SK-N-MC (cell line): ENCODE measurements around the gene KCNMA1.
"Not testable (repeated sequence)": the region's sequence is repeated elsewhere in the genome, so short reads cannot be mapped to it uniquely, and the experiment has no call there.

ENCODE experiments used
- DNase-seq: peaks from one replicate; pipeline ENCODE4 v3.0.0-alpha.2; 2011; ENCODE audit warnings: low read depth, low spot score
- H3K27ac ChIP-seq: fragments of 200-600 bp; sonication (generic); 2 replicates; pipeline ENCODE4 v1.5.1; 2016; ENCODE audit warnings: mixed run types
- H3K36me3 ChIP-seq: fragments of 200-600 bp; sonication (generic); 2 replicates; pipeline ENCODE4 v1.6.1; 2017; ENCODE audit warnings: antibody characterized with exemption, low read length, mixed read lengths; ENCODE audit not compliant: insufficient read depth
- H3K4me3 ChIP-seq: fragments of 200-600 bp; sonication (generic); 2 replicates; pipeline ENCODE4 v1.5.1; 2016
- H3K9ac ChIP-seq: fragments of 200-600 bp; sonication (generic); 2 replicates; pipeline ENCODE4 v1.8.0; 2017; ENCODE audit warnings: mixed run types, mixed read lengths; ENCODE audit not compliant: insufficient read length
- H3K9me3 ChIP-seq: fragments of 200-600 bp; sonication (generic); 2 replicates; pipeline ENCODE4 v1.6.1; 2017; ENCODE audit warnings: low read depth, mild to moderate bottlenecking, antibody characterized with exemption, low read length, moderate library complexity, mixed read lengths
- EZH2 ChIP-seq: fragments of 200-600 bp; sonication (generic); IDR thresholded peaks from one replicate; pipeline ENCODE4 v1.6.1; 2017; ENCODE audit warnings: antibody characterized with exemption
- FOXP2 ChIP-seq: optimal IDR thresholded peaks from 2 replicates; pipeline ENCODE3; 2011; ENCODE audit warnings: mild to moderate bottlenecking, moderate library complexity; ENCODE audit not compliant: insufficient read depth; ENCODE audit errors: extremely low read length, control extremely low read depth
- POLR2AphosphoS5 ChIP-seq: IDR thresholded peaks from 2 replicates; pipeline ENCODE4 v1.6.1; 2012; ENCODE audit warnings: mild to moderate bottlenecking, low read depth, low read length, borderline replicate concordance

KCNMA1 gene

DNA sequence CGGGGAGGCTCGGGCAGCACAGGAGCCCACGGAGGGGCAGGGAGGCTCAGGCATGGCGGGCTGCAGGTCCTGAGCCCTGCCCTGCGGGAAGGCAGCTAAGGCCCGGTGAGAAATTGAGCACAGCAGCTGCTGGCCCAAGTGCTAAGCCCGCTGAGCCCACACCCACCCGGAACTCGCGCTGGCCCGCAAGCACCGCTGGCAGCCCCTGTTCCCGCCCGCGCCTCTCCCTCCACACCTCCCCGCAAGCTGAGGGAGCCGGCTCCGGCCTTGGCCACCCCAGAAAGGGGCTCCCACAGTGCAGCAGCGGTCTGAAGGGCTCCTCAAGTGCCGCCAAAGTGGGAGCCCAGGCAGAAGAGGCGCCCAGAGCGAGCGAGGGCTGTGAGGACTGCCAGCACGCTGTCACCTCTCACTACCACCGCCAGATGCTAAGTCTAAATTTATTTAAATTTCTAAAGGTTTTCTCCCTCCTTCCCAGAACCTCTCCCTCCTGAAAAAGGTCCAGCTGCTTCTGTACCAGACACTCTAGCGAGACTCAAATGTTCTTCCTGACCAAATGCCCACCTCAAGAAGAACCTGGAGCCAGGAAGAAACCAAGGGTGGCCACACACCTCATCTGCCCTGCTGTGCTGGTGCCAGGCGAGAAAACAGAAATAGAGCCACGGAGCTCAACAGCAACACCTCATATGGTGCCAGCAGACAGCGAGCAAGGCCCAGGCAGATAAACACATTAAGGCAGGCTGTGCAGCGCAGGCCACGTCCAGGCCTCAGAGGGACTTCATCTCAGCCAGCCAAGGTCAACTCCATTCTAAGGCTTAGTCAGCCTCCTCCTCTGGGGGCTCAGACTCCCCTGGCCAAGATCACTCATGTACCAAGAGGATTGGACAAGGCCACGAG lies 47.0 kb downstream of the KCNMA1 start:
- Histone ChIP-seq H3K9me3 (no peaks in the 10 kb centered on the region), H3K4me3 (no peak overlapping the region), H3K36me3 (no peaks in the 10 kb centered on the region), H3K9ac (no peak overlapping the region), H3K27ac (no peak overlapping the region)
- TF ChIP-seq FOXP2 (no peak), EZH2 (no peak), POLR2AphosphoS5 (no peak)
- DNase-seq = no peak

DNA sequence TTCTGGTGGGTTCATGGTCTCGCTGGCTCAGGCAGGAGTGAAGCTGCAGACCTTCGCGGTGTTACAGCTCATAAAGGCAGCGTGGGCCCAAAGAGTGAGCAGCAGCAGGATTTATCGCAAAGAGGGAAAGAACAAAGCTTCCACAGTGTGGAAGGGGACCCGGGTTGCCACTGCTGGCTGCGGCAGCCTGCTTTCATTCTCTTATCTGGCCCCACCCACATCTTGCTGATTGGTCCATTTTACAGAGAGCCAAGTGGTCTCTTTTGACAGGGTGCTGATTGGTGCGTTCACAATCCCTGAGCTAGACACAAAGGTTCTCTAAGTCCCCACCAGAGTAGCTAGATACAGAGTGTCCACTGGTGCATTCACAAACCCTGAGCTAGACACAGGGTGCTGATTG lies 47.9 kb downstream of the KCNMA1 start:
- DNase-seq, H3K27ac ChIP-seq, H3K4me3 ChIP-seq, H3K9me3 ChIP-seq, H3K9ac ChIP-seq, H3K36me3 ChIP-seq: not testable (repeated sequence)

DNA sequence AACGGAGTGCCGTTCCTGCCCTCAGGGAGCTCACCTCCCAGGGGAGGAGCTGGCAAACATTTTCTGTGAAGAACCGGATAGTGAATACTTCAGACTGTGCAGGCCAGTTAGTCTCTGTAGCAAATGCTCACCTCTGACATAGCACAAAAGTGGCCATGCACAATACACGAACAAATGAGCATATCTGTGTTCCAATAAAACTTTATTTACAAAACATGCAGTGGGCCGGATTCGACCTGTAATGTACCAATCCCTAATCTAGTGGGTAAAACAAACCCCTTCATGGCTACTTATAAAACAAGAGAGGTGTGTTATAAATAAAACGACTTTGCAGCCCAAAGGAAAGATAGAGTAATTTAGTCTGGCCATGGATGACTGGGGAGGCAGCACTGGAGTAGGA lies 48.7 kb downstream of the KCNMA1 start:
- Histone ChIP-seq H3K9me3 (no peaks in the 10 kb centered on the region), H3K9ac (no peak overlapping the region), H3K4me3 (no peak overlapping the region), H3K27ac (no peak overlapping the region), H3K36me3 (no peaks in the 10 kb centered on the region)
- DNase-seq = no peak
- TF ChIP-seq FOXP2 (no peak), POLR2AphosphoS5 (no peak), EZH2 (no peak)

DNA sequence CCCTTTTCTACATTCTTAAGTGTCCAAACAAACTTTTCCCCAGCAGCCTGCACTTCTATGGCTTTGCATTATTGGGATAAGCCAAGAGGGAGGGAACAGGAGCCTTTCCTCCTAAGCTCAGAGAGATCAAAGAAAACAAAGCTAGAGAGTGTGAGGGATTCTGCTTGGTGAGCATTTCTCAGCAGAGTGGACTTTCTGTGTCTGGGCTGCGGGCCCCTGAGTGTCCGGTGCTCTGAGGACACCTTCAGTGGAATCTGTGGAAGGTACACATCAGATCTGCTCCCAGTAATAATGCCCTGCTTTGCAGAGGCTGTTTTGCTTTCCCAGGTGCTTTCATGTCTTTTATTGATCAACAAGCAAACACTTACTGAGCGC lies 50.2 kb downstream of the KCNMA1 start:
- no peak for DNase-seq
- no peak overlapping the region for H3K4me3 ChIP-seq
- TF ChIP-seq FOXP2 = no peak
- no peak for TF ChIP-seq EZH2
- H3K27ac ChIP-seq = no peak overlapping the region
- no peak overlapping the region for H3K9ac ChIP-seq
- H3K9me3 ChIP-seq = no peaks in the 10 kb centered on the region
- H3K36me3 ChIP-seq = no peaks in the 10 kb centered on the region

DNA sequence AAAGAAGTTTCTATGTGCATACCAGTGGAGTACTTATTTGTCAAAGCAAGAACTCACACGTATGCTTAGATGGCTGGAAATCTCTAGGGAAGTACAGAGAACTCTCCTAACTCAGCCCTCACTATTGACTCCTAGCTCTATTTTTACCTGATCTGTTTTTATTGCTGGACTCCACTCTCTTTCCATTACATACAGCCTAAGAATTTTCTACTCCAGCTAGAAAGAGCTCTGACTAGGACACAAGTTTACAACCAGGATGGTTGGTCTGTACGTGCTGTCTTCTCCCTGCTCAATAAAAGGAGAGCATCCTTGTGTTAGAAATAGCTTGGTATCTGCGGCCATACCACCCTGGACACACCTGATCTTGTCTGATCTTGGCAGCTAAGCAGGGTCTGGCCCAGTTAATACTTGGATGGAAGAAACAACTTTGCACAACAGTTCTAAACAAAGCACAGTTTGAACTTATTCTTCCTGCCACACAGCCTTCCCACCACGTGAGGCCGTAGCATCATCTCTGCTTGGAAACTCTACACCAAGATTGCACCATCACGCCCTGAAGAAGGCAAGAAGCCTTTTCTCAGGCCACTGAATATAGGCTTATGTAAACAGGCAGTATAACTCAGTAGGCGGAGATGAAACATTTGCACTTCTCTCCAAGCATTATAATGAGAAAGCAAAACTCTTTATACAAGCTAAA lies 50.7 kb downstream of the KCNMA1 start:
- no peaks in the 10 kb centered on the region for H3K9me3 ChIP-seq
- no peak overlapping the region for H3K9ac ChIP-seq
- no peak for TF ChIP-seq FOXP2
- TF ChIP-seq EZH2 = no peak
- no peak for TF ChIP-seq POLR2AphosphoS5
- H3K27ac ChIP-seq = no peak overlapping the region
- no peak overlapping the region for H3K4me3 ChIP-seq
- DNase-seq = no peak
- no peaks in the 10 kb centered on the region for H3K36me3 ChIP-seq

DNA sequence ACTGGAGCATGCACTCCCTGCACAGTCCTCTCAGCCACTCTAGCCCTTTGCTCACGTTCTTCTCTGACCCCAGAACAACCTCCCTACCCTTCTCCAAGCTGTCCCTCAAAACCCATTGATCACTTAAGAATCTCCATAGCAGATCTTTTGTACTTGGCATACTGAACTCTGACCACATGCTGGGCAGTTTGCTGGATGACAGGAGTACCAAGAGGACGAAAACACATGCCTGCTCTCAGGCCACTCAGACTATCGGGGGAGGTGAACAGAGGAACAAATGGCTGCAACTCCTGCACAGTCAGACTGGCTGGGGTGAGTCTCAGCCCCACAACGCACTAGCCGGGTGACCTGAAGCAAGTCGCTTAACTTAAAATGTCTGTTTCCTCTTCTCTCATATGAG lies 52.7 kb downstream of the KCNMA1 start:
- Histone ChIP-seq H3K9ac (no peak overlapping the region), H3K27ac (no peak overlapping the region), H3K9me3 (no peaks in the 10 kb centered on the region), H3K36me3 (no peaks in the 10 kb centered on the region), H3K4me3 (no peak overlapping the region)
- no peak for DNase-seq
- TF ChIP-seq EZH2 (no peak), FOXP2 (no peak), POLR2AphosphoS5 (no peak)

DNA sequence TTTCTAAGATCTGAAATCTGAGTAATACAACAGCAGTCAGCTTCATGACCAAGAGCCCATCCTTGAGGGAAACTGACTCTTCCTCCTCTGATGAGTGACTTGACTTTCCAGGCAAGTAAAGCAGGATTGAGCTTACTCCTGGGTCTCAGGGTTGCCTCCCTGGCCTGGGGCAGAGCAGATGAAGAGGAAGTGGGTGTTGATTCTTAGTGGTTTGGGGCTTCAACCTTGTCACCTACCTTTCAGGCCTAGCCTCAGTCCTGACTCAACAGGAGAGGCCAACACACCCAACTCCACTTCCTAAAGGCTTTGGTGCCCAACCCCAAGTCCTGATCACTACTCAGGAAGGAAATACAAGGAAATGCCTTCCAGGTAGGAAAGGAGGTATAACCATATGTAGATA lies 54.1 kb downstream of the KCNMA1 start:
- TF ChIP-seq FOXP2 (no peak), EZH2 (no peak), POLR2AphosphoS5 (no peak)
- DNase-seq = no peak
- H3K4me3 ChIP-seq = no peak overlapping the region
- no peak overlapping the region for H3K9ac ChIP-seq
- no peaks in the 10 kb centered on the region for H3K9me3 ChIP-seq
- no peak overlapping the region for H3K27ac ChIP-seq
- no peaks in the 10 kb centered on the region for H3K36me3 ChIP-seq

DNA sequence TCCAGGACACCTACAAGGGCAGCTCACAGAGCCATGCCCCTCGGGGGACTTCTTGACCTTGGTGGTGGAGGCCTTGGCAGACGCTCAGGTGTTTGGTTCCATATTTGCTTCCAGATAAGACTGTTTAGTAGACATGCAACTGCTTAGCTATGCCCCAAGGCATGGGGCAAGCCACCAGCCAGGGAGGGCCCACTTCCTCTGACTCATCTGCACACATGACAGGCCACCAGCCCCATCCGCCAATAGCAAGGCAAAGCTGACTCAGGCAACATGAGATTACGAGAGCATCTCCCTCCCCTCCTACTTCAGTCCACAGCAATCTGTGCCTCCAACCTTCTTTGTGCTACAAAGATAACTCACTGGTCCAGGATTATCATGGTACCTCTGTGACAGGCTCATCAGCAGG lies 54.9 kb downstream of the KCNMA1 start:
- H3K9ac ChIP-seq = no peak overlapping the region
- TF ChIP-seq EZH2 (no peak), FOXP2 (no peak), POLR2AphosphoS5 (no peak)
- no peak overlapping the region for H3K4me3 ChIP-seq
- DNase-seq = no peak
- no peak overlapping the region for H3K27ac ChIP-seq
- no peaks in the 10 kb centered on the region for H3K9me3 ChIP-seq
- no peaks in the 10 kb centered on the region for H3K36me3 ChIP-seq

DNA sequence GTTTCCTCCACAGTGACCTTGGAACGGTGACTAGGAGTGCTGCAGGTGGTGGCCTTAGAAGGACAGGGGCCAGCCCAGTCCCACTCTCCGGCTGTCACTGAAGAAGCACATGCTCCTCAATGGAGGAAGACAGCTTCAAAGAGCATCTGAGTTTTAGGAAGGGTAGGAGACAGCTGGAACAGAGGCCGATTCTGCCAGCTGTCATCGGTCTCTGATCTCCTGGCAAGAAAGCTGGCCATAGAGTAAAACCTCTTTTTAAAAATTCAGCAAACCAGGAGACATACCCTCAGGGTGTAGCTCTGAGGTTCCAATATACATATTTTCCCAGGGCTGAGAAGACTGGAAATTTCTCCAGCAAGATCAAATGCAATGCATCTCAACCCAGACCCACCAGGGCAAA lies 55.9 kb downstream of the KCNMA1 start:
- no peak overlapping the region for H3K27ac ChIP-seq
- H3K36me3 ChIP-seq = no peaks in the 10 kb centered on the region
- DNase-seq = no peak
- H3K4me3 ChIP-seq = no peak overlapping the region
- TF ChIP-seq FOXP2 (no peak), POLR2AphosphoS5 (no peak), EZH2 (no peak)
- no peak overlapping the region for H3K9ac ChIP-seq
- H3K9me3 ChIP-seq = no peaks in the 10 kb centered on the region
